HG02759 (cell line): Measurements from ENCODE around the gene LDLRAD2.

Source experiments
- ATAC-seq: cut with Tn5 transposase; IDR thresholded peaks from one replicate; pipeline ENCODE4 v1.9.1; 2021; ENCODE audit warnings: mild to moderate bottlenecking, moderate library complexity; ENCODE audit not compliant: unreplicated experiment

LDLRAD2 gene

GRCh38 chr1:21857840-21858670, 46.0 kb downstream of the LDLRAD2 start:
- ATAC-seq, result no peak

GRCh38 chr1:21859669-21860179, 47.7 kb downstream of the LDLRAD2 start:
- no peak for ATAC-seq

GRCh38 chr1:21860971-21861370, 48.9 kb downstream of the LDLRAD2 start:
- no peak for ATAC-seq

GRCh38 chr1:21861602-21862429, 49.8 kb downstream of the LDLRAD2 start:
- ATAC-seq, result no peak

GRCh38 chr1:21863981-21864380, 51.9 kb downstream of the LDLRAD2 start:
- no peak for ATAC-seq

GRCh38 chr1:21864730-21865129, 52.7 kb downstream of the LDLRAD2 start:
- no peak for ATAC-seq

GRCh38 chr1:21865609-21865942, 53.5 kb downstream of the LDLRAD2 start:
- no peak for ATAC-seq

GRCh38 chr1:21865943-21866706, 54.1 kb downstream of the LDLRAD2 start:
- ATAC-seq, result peak; percentile 82

GRCh38 chr1:21866707-21867043, 54.6 kb downstream of the LDLRAD2 start:
- no peak for ATAC-seq

GRCh38 chr1:21867451-21867996, 55.5 kb downstream of the LDLRAD2 start:
- ATAC-seq, result no peak

- ATAC-seq, result no peak
These were observed 56.4 kb downstream of the LDLRAD2 start for GRCh38 chr1:21868482-21868881.

GRCh38 chr1:21868941-21869454, 56.9 kb downstream of the LDLRAD2 start:
- no peak for ATAC-seq

GRCh38 chr1:21869620-21870121, 57.6 kb downstream of the LDLRAD2 start:
- ATAC-seq, result no peak

GRCh38 chr1:21870611-21871010, 58.5 kb downstream of the LDLRAD2 start:
- ATAC-seq, result no peak

GRCh38 chr1:21871943-21872342, 59.9 kb downstream of the LDLRAD2 start:
- no peak for ATAC-seq

GRCh38 chr1:21872445-21873079, 60.5 kb downstream of the LDLRAD2 start:
- ATAC-seq, result no peak

GRCh38 chr1:21873174-21873573, 61.1 kb downstream of the LDLRAD2 start:
- ATAC-seq, result no peak

GRCh38 chr1:21873761-21874160, 61.7 kb downstream of the LDLRAD2 start:
- ATAC-seq, result no peak

GRCh38 chr1:21874328-21874727, 62.3 kb downstream of the LDLRAD2 start:
- ATAC-seq, result no peak
